GM12878 (cell line): ENCODE results near the gene GINS1. TPM values are rescaled to one million over a fixed set of nuclear protein-coding genes. Genes with fewer than 3 reads are reported as not detected.

Experiments used
- ATAC-seq: fragments of 200-7000 bp; cut with Tn5 transposase; 3 replicates; pipeline ENCODE4 v1.9.1; 2020; ENCODE audit warnings: mild to moderate bottlenecking, moderate library complexity
- BruUV-seq: library from RNA; stranded (reverse); fragments of 400-500 nt; replicated peaks from 2 replicates; lab custom pipeline; 2021; lab: Mats Ljungman, UMichigan
- CTCF ChIA-PET: fragments of 300-600 bp; sonication (Branson Sonifier 250); formaldehyde crosslinking; extraction: SDS; loops from one replicate; lab custom pipeline; 2021; ENCODE audit warnings: inconsistent platforms; lab: Yijun Ruan, JAX
- POLR2A ChIA-PET: fragments of 350-600 bp; formaldehyde crosslinking; extraction: SDS; loops from one replicate; lab custom pipeline; 2021; ENCODE audit warnings: inconsistent platforms; lab: Charles Lee
- RAD21 ChIA-PET: fragments of 300-600 bp; sonication (Branson Sonifier 250); formaldehyde crosslinking; loops from one replicate; lab custom pipeline; 2023; ENCODE audit warnings: antibody characterized with exemption; ENCODE audit not compliant: unreplicated experiment; lab: Charles Lee
- SMC1A ChIA-PET: fragments of 300-600 bp; sonication (Branson Sonifier 250); formaldehyde crosslinking; loops from one replicate; lab custom pipeline; 2023; ENCODE audit not compliant: unreplicated experiment, uncharacterized antibody; lab: Charles Lee
- DNase-seq: peaks from one replicate; pipeline ENCODE4 v3.0.0-alpha.2; 2011; ENCODE audit warnings: low read depth, low spot score
- FAIRE-seq: peaks from 3 replicates; lab custom pipeline; 2011; peaks lifted over from hg19 to GRCh38; lab: Jason Lieb, UNC
- H2AFZ ChIP-seq: 2 replicates; pipeline ENCODE4 v1.6.0; 2011; ENCODE audit warnings: low read depth, low read length, control low read depth; ENCODE audit not compliant: control insufficient read depth
- H3K27ac ChIP-seq: 2 replicates; pipeline ENCODE4 v1.5.1; 2011; ENCODE audit warnings: control low read depth; ENCODE audit not compliant: control insufficient read depth, insufficient read depth
- H3K27me3 ChIP-seq, 2 experiments: replicated peaks in 1 of 2; 2 replicates each; pipeline versions ENCODE4 v1.6.0 to v1.6.1; 2011; ENCODE audit warnings: low read length in 1 of 2; ENCODE audit not compliant: control insufficient read depth in 2 of 2, insufficient read depth in 2 of 2
- H3K36me3 ChIP-seq, 2 experiments: 2 replicates each; pipeline ENCODE4 v1.5.1; 2011; ENCODE audit warnings: low read length in 1 of 2; ENCODE audit not compliant: control insufficient read depth in 2 of 2, insufficient read depth in 2 of 2
- H3K4me1 ChIP-seq: 2 replicates; pipeline ENCODE4 v1.6.1; 2011; ENCODE audit warnings: mild to moderate bottlenecking, low read length, moderate library complexity, mixed read lengths; ENCODE audit not compliant: control insufficient read depth, insufficient read depth
- H3K4me2 ChIP-seq: 2 replicates; pipeline ENCODE4 v1.6.0; 2011; ENCODE audit warnings: control low read depth; ENCODE audit not compliant: control insufficient read depth, insufficient read depth
- H3K4me3 ChIP-seq: fragments of 200-600 bp; sonication (generic); 2 replicates; pipeline ENCODE4 v1.5.1; 2016
- H3K79me2 ChIP-seq: 2 replicates; pipeline ENCODE4 v1.6.0; 2011; ENCODE audit warnings: low read length; ENCODE audit not compliant: control insufficient read depth, insufficient read depth
- H3K9ac ChIP-seq: 2 replicates; pipeline ENCODE4 v1.8.0; 2011; ENCODE audit warnings: low read length, control low read depth, mixed read lengths; ENCODE audit not compliant: control insufficient read depth, insufficient read depth
- H3K9me3 ChIP-seq: replicated peaks from 3 replicates; pipeline ENCODE4 v1.5.1; 2011; ENCODE audit warnings: mild to moderate bottlenecking, low read length; ENCODE audit not compliant: control insufficient read depth, insufficient read depth
- H4K20me1 ChIP-seq: 2 replicates; pipeline ENCODE4 v1.6.0; 2011; ENCODE audit not compliant: control insufficient read depth, insufficient read depth
- BHLHE40 ChIP-seq, 2 experiments: fragments of 450-650 bp in 1 of 2; IDR thresholded peaks; 2 replicates each; pipeline ENCODE4 v1.6.1; 2011 to 2017; ENCODE audit warnings: low read depth in 2 of 2, borderline replicate concordance in 1 of 2, improper control_type of control experiment in 1 of 2, low read length in 1 of 2, mild to moderate bottlenecking in 1 of 2
- EGR1 ChIP-seq, 2 experiments: IDR thresholded peaks; 1 replicate in 1 of 2; 2 replicates in 1 of 2; pipeline ENCODE4 v1.6.1; 2011 to 2012; ENCODE audit warnings: low read depth in 2 of 2, low read length in 2 of 2, borderline replicate concordance in 1 of 2, mild to moderate bottlenecking in 1 of 2, moderate library complexity in 1 of 2
- IKZF1 ChIP-seq: fragments of 450-650 bp; conservative IDR thresholded peaks from 2 replicates; pipeline ENCODE4 v1.6.1; 2017; ENCODE audit warnings: antibody characterized with exemption, mild to moderate bottlenecking
- KAT2A ChIP-seq: conservative IDR thresholded peaks from 2 replicates; pipeline ENCODE4 v1.6.1; 2011; ENCODE audit warnings: low read depth, low read length; ENCODE audit not compliant: control insufficient read depth
- NR2F1 ChIP-seq: fragments of 450-650 bp; conservative IDR thresholded peaks from 2 replicates; pipeline ENCODE4 v1.6.1; 2017; ENCODE audit warnings: mild to moderate bottlenecking
- NRF1 ChIP-seq: conservative IDR thresholded peaks from 2 replicates; pipeline ENCODE4 v1.6.1; 2011; ENCODE audit warnings: mild to moderate bottlenecking, low read depth, low read length, improper control_type of control experiment
- WGBS: methylation state at CpG from one replicate; pipeline ENCODE4 v1.1.6; 2016; ENCODE audit warnings: low lambda C conversion rate; ENCODE audit not compliant: insufficient replicate concordance, insufficient coverage; ENCODE audit errors: missing lambda C conversion rate; 5-methylcytosine and 5-hydroxymethylcytosine counted together
- in situ Hi-C: fragments of 300-500 bp; cut with MboI; formaldehyde crosslinking; loops from 9 replicates; pipeline ENCODE4 v1.14.3; 2018; ENCODE audit warnings: mixed read lengths
- intact Hi-C: fragments of 100-400 bp; cut with micrococcal nuclease; formaldehyde crosslinking; loops from one replicate; pipeline ENCODE4 v1.14.2; 2022; ENCODE audit not compliant: unreplicated experiment
- polyA plus RNA-seq, 11 experiments: library from polyadenylated mRNA; depleted of rRNA in 4 of 11; unstranded in 6 of 11; stranded (reverse) in 5 of 11; fragments of >200 nt; fragmentation: Nextera tagmentation in 4 of 11; fragmentation: Illumina TruSeq in 1 of 11; extraction: Ambion mirVana in 4 of 11; extraction: Trizol in 1 of 11; gene quantifications; 1 replicate in 1 of 11; 2 replicates in 10 of 11; pipeline versions ENCODE4 v1.2.1 to v1.2.3, GENCODE V29; 2011 to 2016; ENCODE audit warnings: inconsistent platforms in 2 of 11, missing spikeins in 2 of 11, low read depth in 1 of 11
- total RNA-seq, 4 experiments: library from RNA; depleted of rRNA in 3 of 4; stranded (reverse); fragments of >200 nt in 3 of 4; fragmentation: Illumina TruSeq in 1 of 4; extraction: Trizol in 1 of 4; gene quantifications; 2 replicates each; pipeline versions ENCODE4 v1.2.1 to v1.2.3, GENCODE V29; 2013 to 2021

GINS1 gene
- total and polyA plus RNA-seq, 10 of the 15 experiments (the other 5 are each of a cell fraction or from before 2014, with no cell fraction given): 13.0 to 44.6 (median 30.3) TPM

DNA sequence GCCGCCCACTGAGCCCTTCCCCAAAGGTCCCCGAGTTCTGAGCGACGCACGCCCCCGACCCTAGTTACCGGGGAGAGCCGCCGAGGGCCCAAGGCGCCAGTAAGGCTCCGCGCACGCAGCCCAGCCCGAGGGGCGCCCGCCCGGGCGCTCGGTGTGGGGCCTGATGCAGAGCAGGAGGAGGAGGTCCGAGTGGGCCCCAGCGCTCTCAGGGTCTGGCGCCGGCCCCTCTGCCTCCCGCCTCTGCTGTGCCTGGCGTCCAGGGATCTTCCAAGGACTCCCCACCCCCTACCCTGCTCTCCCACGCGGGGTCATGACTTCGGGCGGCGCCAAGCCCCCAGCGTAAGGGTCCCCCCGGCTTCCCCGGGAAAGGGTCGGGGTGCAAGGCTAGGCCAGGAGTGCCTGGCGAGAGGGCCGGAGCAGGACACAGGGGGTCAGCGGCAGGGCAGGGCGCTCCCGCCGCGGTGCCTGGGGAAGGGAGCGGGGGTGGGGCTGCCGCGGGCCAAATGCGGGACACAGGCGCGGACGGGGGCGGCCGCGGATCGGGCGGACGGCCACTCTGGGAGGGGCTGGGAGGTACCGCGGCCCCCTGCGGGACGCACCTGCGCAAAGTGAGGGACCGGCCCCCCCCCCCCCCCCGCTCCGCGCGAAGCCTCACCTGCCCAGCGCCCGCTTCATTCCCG lies 17.5 kb upstream of the GINS1 start:
- FAIRE-seq (no peak), ATAC-seq (peak; percentile 57)
- CTCF ChIA-PET: no interaction called here

More for the DNA sequence above, 17.5 kb upstream of the GINS1 start:
- Histone ChIP-seq H3K9ac (peak overlapping the region; percentile 87), H3K4me3 (peak overlapping the region; percentile 78), H3K4me2 (peak overlapping the region; percentile 56), H3K36me3 (no peaks in the 10 kb centered on the region; a peak in 1 of 4 replicates), H3K79me2 (peaks cover 40% of the 10 kb centered on the region), H3K4me1 (no peaks in the 10 kb centered on the region; the same call in 1 of the 2 replicates), H2AFZ (peak overlapping the region; percentile 51), H3K27ac (peak overlapping the region; percentile 75), H3K27me3 (no peaks in the 10 kb centered on the region), H4K20me1 (no peaks in the 10 kb centered on the region), H3K9me3 (no peaks in the 10 kb centered on the region)
- ChIA-PET POLR2A (interaction anchor here (1.4 kb wide), 1 partner anchor 18 kb away, joined by 3 read pairs; the partner anchor contains the start of gene GINS1), SMC1A (no interaction called here), RAD21 (interaction anchor here (1.0 kb wide), 1 partner anchor 91 kb away, joined by 6 read pairs; no protein-coding TSS in a partner anchor)
- TF ChIP-seq NR2F1: peak; percentile 75
- peak in 1 of 2 experiments; percentile 53; a peak in 1 of 3 replicates for TF ChIP-seq EGR1 (IDR thresholded peaks at IDR 0.05; ENCODE audit: borderline replicate concordance in 1 of 2, low read depth in 2 of 2, low read length in 2 of 2)
- no peak for TF ChIP-seq NRF1
- TF ChIP-seq BHLHE40 (IDR thresholded peaks at IDR 0.05; ENCODE audit: borderline replicate concordance in 1 of 2, low read depth in 2 of 2, low read length in 1 of 2): 0 out of 4 replicates have a peak, but pooled peaks of 1 of the 2 experiments have one; percentile 1
- peak; percentile 55; the same call in 1 of the 2 replicates for TF ChIP-seq IKZF1
- TF ChIP-seq KAT2A: no peak
- intact Hi-C loops: loop anchor here (2.0 kb wide), 1 partner anchor 71 kb away; no protein-coding TSS in a partner anchor
- in situ Hi-C loops: loop anchor here (5.0 kb wide), 1 partner anchor 93 kb away; no protein-coding TSS in a partner anchor
- WGBS: under 1% methylated on average over 40 of the region's 67 CpGs
- BruUV-seq: no TSS peak
- DNase-seq: no peak
